GM12878 (cell line): ENCODE measurements around the gene DDR1. TPM values are rescaled to one million over a fixed set of nuclear protein-coding genes. Genes with fewer than 3 reads are reported as not detected.

Source experiments
- ATAC-seq: fragments of 200-7000 bp; cut with Tn5 transposase; 3 replicates; pipeline ENCODE4 v1.9.1; 2020; ENCODE audit warnings: mild to moderate bottlenecking, moderate library complexity
- BruUV-seq: library from RNA; stranded (reverse); fragments of 400-500 nt; replicated peaks from 2 replicates; lab custom pipeline; 2021; lab: Mats Ljungman, UMichigan
- CTCF ChIA-PET: fragments of 300-600 bp; sonication (Branson Sonifier 250); formaldehyde crosslinking; extraction: SDS; loops from one replicate; lab custom pipeline; 2021; ENCODE audit warnings: inconsistent platforms; lab: Yijun Ruan, JAX
- POLR2A ChIA-PET: fragments of 350-600 bp; formaldehyde crosslinking; extraction: SDS; loops from one replicate; lab custom pipeline; 2021; ENCODE audit warnings: inconsistent platforms; lab: Charles Lee
- RAD21 ChIA-PET: fragments of 300-600 bp; sonication (Branson Sonifier 250); formaldehyde crosslinking; loops from one replicate; lab custom pipeline; 2023; ENCODE audit warnings: antibody characterized with exemption; ENCODE audit not compliant: unreplicated experiment; lab: Charles Lee
- SMC1A ChIA-PET: fragments of 300-600 bp; sonication (Branson Sonifier 250); formaldehyde crosslinking; loops from one replicate; lab custom pipeline; 2023; ENCODE audit not compliant: unreplicated experiment, uncharacterized antibody; lab: Charles Lee
- DNase-seq: peaks from one replicate; pipeline ENCODE4 v3.0.0-alpha.2; 2011; ENCODE audit warnings: low read depth, low spot score
- FAIRE-seq: peaks from 3 replicates; lab custom pipeline; 2011; peaks lifted over from hg19 to GRCh38; lab: Jason Lieb, UNC
- H2AFZ ChIP-seq: 2 replicates; pipeline ENCODE4 v1.6.0; 2011; ENCODE audit warnings: low read depth, low read length, control low read depth; ENCODE audit not compliant: control insufficient read depth
- H3K27ac ChIP-seq: 2 replicates; pipeline ENCODE4 v1.5.1; 2011; ENCODE audit warnings: control low read depth; ENCODE audit not compliant: control insufficient read depth, insufficient read depth
- H3K27me3 ChIP-seq, 2 experiments: replicated peaks in 1 of 2; 2 replicates each; pipeline versions ENCODE4 v1.6.0 to v1.6.1; 2011; ENCODE audit warnings: low read length in 1 of 2; ENCODE audit not compliant: control insufficient read depth in 2 of 2, insufficient read depth in 2 of 2
- H3K36me3 ChIP-seq, 2 experiments: 2 replicates each; pipeline ENCODE4 v1.5.1; 2011; ENCODE audit warnings: low read length in 1 of 2; ENCODE audit not compliant: control insufficient read depth in 2 of 2, insufficient read depth in 2 of 2
- H3K4me1 ChIP-seq: 2 replicates; pipeline ENCODE4 v1.6.1; 2011; ENCODE audit warnings: mild to moderate bottlenecking, low read length, moderate library complexity, mixed read lengths; ENCODE audit not compliant: control insufficient read depth, insufficient read depth
- H3K4me2 ChIP-seq: 2 replicates; pipeline ENCODE4 v1.6.0; 2011; ENCODE audit warnings: control low read depth; ENCODE audit not compliant: control insufficient read depth, insufficient read depth
- H3K4me3 ChIP-seq: fragments of 200-600 bp; sonication (generic); 2 replicates; pipeline ENCODE4 v1.5.1; 2016
- H3K79me2 ChIP-seq: 2 replicates; pipeline ENCODE4 v1.6.0; 2011; ENCODE audit warnings: low read length; ENCODE audit not compliant: control insufficient read depth, insufficient read depth
- H3K9ac ChIP-seq: 2 replicates; pipeline ENCODE4 v1.8.0; 2011; ENCODE audit warnings: low read length, control low read depth, mixed read lengths; ENCODE audit not compliant: control insufficient read depth, insufficient read depth
- H3K9me3 ChIP-seq: replicated peaks from 3 replicates; pipeline ENCODE4 v1.5.1; 2011; ENCODE audit warnings: mild to moderate bottlenecking, low read length; ENCODE audit not compliant: control insufficient read depth, insufficient read depth
- H4K20me1 ChIP-seq: 2 replicates; pipeline ENCODE4 v1.6.0; 2011; ENCODE audit not compliant: control insufficient read depth, insufficient read depth
- PBX3 ChIP-seq: IDR thresholded peaks from 2 replicates; pipeline ENCODE4 v1.6.1; 2011; ENCODE audit warnings: mild to moderate bottlenecking, low read depth, low read length, moderate library complexity; ENCODE audit not compliant: insufficient replicate concordance
- WGBS: methylation state at CpG from one replicate; pipeline ENCODE4 v1.1.6; 2016; ENCODE audit warnings: low lambda C conversion rate; ENCODE audit not compliant: insufficient replicate concordance, insufficient coverage; ENCODE audit errors: missing lambda C conversion rate; 5-methylcytosine and 5-hydroxymethylcytosine counted together
- in situ Hi-C: fragments of 300-500 bp; cut with MboI; formaldehyde crosslinking; loops from 9 replicates; pipeline ENCODE4 v1.14.3; 2018; ENCODE audit warnings: mixed read lengths
- intact Hi-C: fragments of 100-400 bp; cut with micrococcal nuclease; formaldehyde crosslinking; loops from one replicate; pipeline ENCODE4 v1.14.2; 2022; ENCODE audit not compliant: unreplicated experiment
- polyA plus RNA-seq, 11 experiments: library from polyadenylated mRNA; depleted of rRNA in 4 of 11; unstranded in 6 of 11; stranded (reverse) in 5 of 11; fragments of >200 nt; fragmentation: Nextera tagmentation in 4 of 11; fragmentation: Illumina TruSeq in 1 of 11; extraction: Ambion mirVana in 4 of 11; extraction: Trizol in 1 of 11; gene quantifications; 1 replicate in 1 of 11; 2 replicates in 10 of 11; pipeline versions ENCODE4 v1.2.1 to v1.2.3, GENCODE V29; 2011 to 2016; ENCODE audit warnings: inconsistent platforms in 2 of 11, missing spikeins in 2 of 11, low read depth in 1 of 11
- total RNA-seq, 4 experiments: library from RNA; depleted of rRNA in 3 of 4; stranded (reverse); fragments of >200 nt in 3 of 4; fragmentation: Illumina TruSeq in 1 of 4; extraction: Trizol in 1 of 4; gene quantifications; 2 replicates each; pipeline versions ENCODE4 v1.2.1 to v1.2.3, GENCODE V29; 2013 to 2021
- TF ChIP-seq, protein P1 (sequence below): IDR thresholded peaks from 2 replicates; pipeline ENCODE4 v1.6.1; 2012; ENCODE audit warnings: improper control_type of control experiment, low read depth, low read length; ENCODE audit not compliant: insufficient replicate concordance

DDR1 gene
- total and polyA plus RNA-seq, 10 of the 15 experiments (the other 5 are each of a cell fraction or from before 2014, with no cell fraction given) = 1.1 to 39.0 (median 11.9) TPM

GRCh38 chr6:30938730-30939129 is 54.4 kb downstream of the DDR1 start:
- TF ChIP-seq, protein P1, sequence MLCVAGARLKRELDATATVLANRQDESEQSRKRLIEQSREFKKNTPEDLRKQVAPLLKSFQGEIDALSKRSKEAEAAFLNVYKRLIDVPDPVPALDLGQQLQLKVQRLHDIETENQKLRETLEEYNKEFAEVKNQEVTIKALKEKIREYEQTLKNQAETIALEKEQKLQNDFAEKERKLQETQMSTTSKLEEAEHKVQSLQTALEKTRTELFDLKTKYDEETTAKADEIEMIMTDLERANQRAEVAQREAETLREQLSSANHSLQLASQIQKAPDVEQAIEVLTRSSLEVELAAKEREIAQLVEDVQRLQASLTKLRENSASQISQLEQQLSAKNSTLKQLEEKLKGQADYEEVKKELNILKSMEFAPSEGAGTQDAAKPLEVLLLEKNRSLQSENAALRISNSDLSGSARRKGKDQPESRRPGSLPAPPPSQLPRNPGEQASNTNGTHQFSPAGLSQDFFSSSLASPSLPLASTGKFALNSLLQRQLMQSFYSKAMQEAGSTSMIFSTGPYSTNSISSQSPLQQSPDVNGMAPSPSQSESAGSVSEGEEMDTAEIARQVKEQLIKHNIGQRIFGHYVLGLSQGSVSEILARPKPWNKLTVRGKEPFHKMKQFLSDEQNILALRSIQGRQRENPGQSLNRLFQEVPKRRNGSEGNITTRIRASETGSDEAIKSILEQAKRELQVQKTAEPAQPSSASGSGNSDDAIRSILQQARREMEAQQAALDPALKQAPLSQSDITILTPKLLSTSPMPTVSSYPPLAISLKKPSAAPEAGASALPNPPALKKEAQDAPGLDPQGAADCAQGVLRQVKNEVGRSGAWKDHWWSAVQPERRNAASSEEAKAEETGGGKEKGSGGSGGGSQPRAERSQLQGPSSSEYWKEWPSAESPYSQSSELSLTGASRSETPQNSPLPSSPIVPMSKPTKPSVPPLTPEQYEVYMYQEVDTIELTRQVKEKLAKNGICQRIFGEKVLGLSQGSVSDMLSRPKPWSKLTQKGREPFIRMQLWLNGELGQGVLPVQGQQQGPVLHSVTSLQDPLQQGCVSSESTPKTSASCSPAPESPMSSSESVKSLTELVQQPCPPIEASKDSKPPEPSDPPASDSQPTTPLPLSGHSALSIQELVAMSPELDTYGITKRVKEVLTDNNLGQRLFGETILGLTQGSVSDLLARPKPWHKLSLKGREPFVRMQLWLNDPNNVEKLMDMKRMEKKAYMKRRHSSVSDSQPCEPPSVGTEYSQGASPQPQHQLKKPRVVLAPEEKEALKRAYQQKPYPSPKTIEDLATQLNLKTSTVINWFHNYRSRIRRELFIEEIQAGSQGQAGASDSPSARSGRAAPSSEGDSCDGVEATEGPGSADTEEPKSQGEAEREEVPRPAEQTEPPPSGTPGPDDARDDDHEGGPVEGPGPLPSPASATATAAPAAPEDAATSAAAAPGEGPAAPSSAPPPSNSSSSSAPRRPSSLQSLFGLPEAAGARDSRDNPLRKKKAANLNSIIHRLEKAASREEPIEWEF = no peak
- TF ChIP-seq PBX3 = no peak

More at GRCh38 chr6:30938730-30939129, 54.4 kb downstream of the DDR1 start:
- Histone ChIP-seq H3K27ac (no peak overlapping the region), H3K4me2 (no peak overlapping the region), H3K4me3 (no peak overlapping the region), H4K20me1 (no peaks in the 10 kb centered on the region; the same call in 1 of the 2 replicates), H3K36me3 (no peaks in the 10 kb centered on the region), H3K79me2 (no peaks in the 10 kb centered on the region), H3K9ac (no peak overlapping the region), H3K9me3 (no peaks in the 10 kb centered on the region), H2AFZ (no peak overlapping the region), H3K4me1 (no peaks in the 10 kb centered on the region), H3K27me3 (peaks cover 0 to 5% of the 10 kb centered on the region in 2 experiments; a peak in 3 of 4 replicates)
- ATAC-seq (no peak), FAIRE-seq (no peak), DNase-seq (no peak)
- SMC1A ChIA-PET = no interaction called here
- CTCF ChIA-PET = no interaction called here
- intact Hi-C loops = no loop called here
- POLR2A ChIA-PET = no interaction called here
- 12% methylated on average over 4 of the region's 4 CpGs for WGBS
- no TSS peak for BruUV-seq
- RAD21 ChIA-PET = no interaction called here
- in situ Hi-C loops = no loop called here
